Left ventricle myocardium inferior (tissue), 1 donor: ENCODE data around the gene MPND. TPM values are rescaled to one million over a fixed set of nuclear protein-coding genes. Genes with fewer than 3 reads are reported as not detected.

Experiments used
- DNase-seq: peaks from one replicate; pipeline ENCODE4 v3.0.0-alpha.2; 2020
- H3K27ac ChIP-seq: fragments of 200-600 bp; replicated peaks from 2 replicates; pipeline ENCODE4 v1.8.0; 2021
- H3K27me3 ChIP-seq: fragments of 200-600 bp; 2 replicates; pipeline ENCODE4 v1.8.0; 2021; ENCODE audit warnings: low read depth
- H3K36me3 ChIP-seq: fragments of 200-600 bp; 2 replicates; pipeline ENCODE4 v1.8.0; 2021
- H3K4me1 ChIP-seq: fragments of 200-600 bp; 2 replicates; pipeline ENCODE4 v1.8.0; 2021
- H3K4me3 ChIP-seq: fragments of 200-600 bp; 2 replicates; pipeline ENCODE4 v1.8.0; 2021; ENCODE audit warnings: mild to moderate bottlenecking, moderate library complexity
- H3K9me3 ChIP-seq: fragments of 200-600 bp; replicated peaks from 2 replicates; pipeline ENCODE4 v1.8.0; 2021
- CTCF ChIP-seq: fragments of 200-600 bp; IDR thresholded peaks from 2 replicates; pipeline ENCODE4 v1.8.0; 2021; ENCODE audit warnings: antibody characterized with exemption, mild to moderate bottlenecking, borderline replicate concordance
- intact Hi-C: fragments of 100-400 bp; cut with micrococcal nuclease; formaldehyde crosslinking; loops from one replicate; pipeline ENCODE4 v1.11.0; 2022
- total RNA-seq: library from RNA; stranded (reverse); fragmentation: NEBNext Ultra II Directional; extraction: Animal tissue kit (Norgen Biotek cat#: 25700); gene quantifications from one replicate; pipeline ENCODE4 v1.2.1, GENCODE V29; 2021
- donor health status: DM: no; HTN: yes; CAD: no; lungs with severe emphysema.

The MPND gene
- total RNA-seq, 1 donor from 2014 or later: 19.2 TPM

- no peak overlapping the region for H3K27ac ChIP-seq
- no peaks in the 10 kb centered on the region for H3K27me3 ChIP-seq
- H3K4me1 ChIP-seq: peaks cover 8% of the 10 kb centered on the region
- TF ChIP-seq CTCF: no peak
- peaks cover 77% of the 10 kb centered on the region for H3K36me3 ChIP-seq
- intact Hi-C loops: no loop called here
- DNase-seq: no peak
- H3K9me3 ChIP-seq: no peaks in the 10 kb centered on the region
- H3K4me3 ChIP-seq: no peak overlapping the region
These were observed 18.9 kb downstream of the MPND start for GRCh38 chr19:4362101-4362828.

GRCh38 chr19:4362831-4363545 lies 19.6 kb downstream of the MPND start:
- no peak for DNase-seq
- no peak overlapping the region for H3K4me3 ChIP-seq

GRCh38 chr19:4363571-4364304 lies 20.4 kb downstream of the MPND start:
- no peaks in the 10 kb centered on the region for H3K9me3 ChIP-seq

More at GRCh38 chr19:4362831-4363545, 19.6 kb downstream of the MPND start:
- Histone ChIP-seq H3K4me1 (peaks cover 15% of the 10 kb centered on the region), H3K27ac (no peak overlapping the region), H3K9me3 (no peaks in the 10 kb centered on the region), H3K36me3 (peaks cover 75% of the 10 kb centered on the region), H3K27me3 (no peaks in the 10 kb centered on the region)
- TF ChIP-seq CTCF: no peak
- intact Hi-C loops: no loop called here

GRCh38 chr19:4365341-4365740 lies 22.0 kb downstream of the MPND start:
- intact Hi-C loops: no loop called here
- H3K9me3 ChIP-seq: no peaks in the 10 kb centered on the region
- H3K4me1 ChIP-seq: peaks cover 38% of the 10 kb centered on the region
- H3K36me3 ChIP-seq: peaks cover 59% of the 10 kb centered on the region
- TF ChIP-seq CTCF: no peak
- DNase-seq: no peak
- no peak overlapping the region for H3K27ac ChIP-seq
- no peaks in the 10 kb centered on the region for H3K27me3 ChIP-seq
- H3K4me3 ChIP-seq: no peak overlapping the region

More at GRCh38 chr19:4363571-4364304, 20.4 kb downstream of the MPND start:
- no peak for TF ChIP-seq CTCF
- intact Hi-C loops: no loop called here
- H3K4me1 ChIP-seq: peaks cover 22% of the 10 kb centered on the region
- H3K36me3 ChIP-seq: peaks cover 72% of the 10 kb centered on the region
- H3K27ac ChIP-seq: no peak overlapping the region
- no peaks in the 10 kb centered on the region for H3K27me3 ChIP-seq
- DNase-seq: no peak
- H3K4me3 ChIP-seq: no peak overlapping the region

- no peaks in the 10 kb centered on the region for H3K27me3 ChIP-seq
- no peak for TF ChIP-seq CTCF
- intact Hi-C loops: no loop called here
- peaks cover 45% of the 10 kb centered on the region for H3K4me1 ChIP-seq
- H3K4me3 ChIP-seq: no peak overlapping the region
- no peak for DNase-seq
- H3K36me3 ChIP-seq: peaks cover 54% of the 10 kb centered on the region
- no peaks in the 10 kb centered on the region for H3K9me3 ChIP-seq
- no peak overlapping the region for H3K27ac ChIP-seq
These were observed 22.7 kb downstream of the MPND start for GRCh38 chr19:4365791-4366665.
